HepG2 (cell line): ENCODE measurements around the gene SECTM1. TPM values are rescaled to one million over a fixed set of nuclear protein-coding genes. Genes with fewer than 3 reads are reported as not detected.

ENCODE experiments used
- ATAC-seq: fragments of 200-7000 bp; cut with Tn5 transposase; 3 replicates; pipeline ENCODE4 v1.9.1; 2020; ENCODE audit warnings: mild to moderate bottlenecking, moderate library complexity
- BruUV-seq: library from RNA; stranded (reverse); fragments of 400-500 nt; replicated peaks from 2 replicates; lab custom pipeline; 2021; lab: Mats Ljungman, UMichigan
- CTCF ChIA-PET: fragments of 300-600 bp; formaldehyde crosslinking; extraction: SDS; loops from one replicate; lab custom pipeline; 2021; ENCODE audit warnings: low total read pairs, inconsistent platforms, low intra/inter-chr PET ratio; lab: Yijun Ruan, JAX
- POLR2A ChIA-PET: fragments of 350-600 bp; sonication (Branson Sonifier 250); formaldehyde crosslinking; loops from one replicate; lab custom pipeline; 2020; ENCODE audit warnings: antibody characterized with exemption, inconsistent platforms; lab: Yijun Ruan, JAX
- DNase-seq: peaks from one replicate; pipeline ENCODE4 v3.0.0-alpha.2; 2015; ENCODE audit warnings: low spot score
- FAIRE-seq: peaks from 3 replicates; lab custom pipeline; 2011; peaks lifted over from hg19 to GRCh38; lab: Jason Lieb, UNC
- H2AFZ ChIP-seq: one replicate; pipeline ENCODE4 v1.6.1; 2011; ENCODE audit warnings: low read length, inconsistent platforms
- H3K27ac ChIP-seq: fragments of 300-600 bp; 3 replicates; pipeline ENCODE4 v1.8.0; 2011; ENCODE audit warnings: mixed run types, mild to moderate bottlenecking, mixed read lengths, low read length, inconsistent platforms; ENCODE audit not compliant: insufficient read depth; ENCODE audit errors: extremely low read length
- H3K27me3 ChIP-seq, 2 experiments: fragments of 200-600 bp in 1 of 2; 2 replicates in 1 of 2; 3 replicates in 1 of 2; pipeline versions ENCODE4 v1.6.0 to v1.8.0; 2011; ENCODE audit warnings: low read length in 2 of 2, mild to moderate bottlenecking in 2 of 2, moderate library complexity in 2 of 2, inconsistent platforms in 1 of 2; ENCODE audit not compliant: insufficient read depth in 2 of 2, control insufficient read depth in 1 of 2
- H3K36me3 ChIP-seq, 2 experiments: fragments of 200-600 bp in 1 of 2; replicated peaks in 1 of 2; 2 replicates in 1 of 2; 3 replicates in 1 of 2; pipeline versions ENCODE4 v1.5.1 to v1.8.0; 2011; ENCODE audit warnings: low read length in 2 of 2, inconsistent platforms in 1 of 2; ENCODE audit not compliant: insufficient read depth in 2 of 2, control insufficient read depth in 1 of 2
- H3K4me1 ChIP-seq: 2 replicates; pipeline ENCODE4 v1.5.1; 2012; ENCODE audit warnings: low read length, inconsistent platforms; ENCODE audit not compliant: insufficient read depth
- H3K4me2 ChIP-seq: 2 replicates; pipeline ENCODE4 v1.6.0; 2011; ENCODE audit warnings: low read depth, low read length, inconsistent platforms
- H3K4me3 ChIP-seq, 3 experiments: fragments of 200-600 bp in 1 of 3; sonication (generic), shearing (Covaris generic) in 1 of 3; replicated peaks in 1 of 3; 2 replicates each; pipeline ENCODE4 v1.5.1; 2011 to 2016; ENCODE audit warnings: low read length in 3 of 3, inconsistent platforms in 2 of 3, low read depth in 2 of 3, mild to moderate bottlenecking in 2 of 3, control low read depth in 1 of 3, mixed read lengths in 1 of 3; ENCODE audit not compliant: insufficient read depth in 1 of 3
- H3K79me2 ChIP-seq: one replicate; pipeline ENCODE4 v1.6.1; 2011; ENCODE audit warnings: low read length, inconsistent platforms; ENCODE audit not compliant: insufficient read depth
- H3K9ac ChIP-seq: 2 replicates; pipeline ENCODE4 v1.6.0; 2011; ENCODE audit warnings: mild to moderate bottlenecking, low read depth, low read length, inconsistent platforms; ENCODE audit not compliant: insufficient read depth
- H3K9me3 ChIP-seq: 2 replicates; pipeline ENCODE4 v1.5.1; 2012; ENCODE audit warnings: mild to moderate bottlenecking, low read length
- H4K20me1 ChIP-seq: 2 replicates; pipeline ENCODE4 v1.6.0; 2011; ENCODE audit warnings: inconsistent platforms, mild to moderate bottlenecking, low read length, moderate library complexity; ENCODE audit not compliant: insufficient read depth
- CERS6 ChIP-seq: sonication (generic); formaldehyde crosslinking; IDR thresholded peaks from 2 replicates; pipeline ENCODE4 v1.5.0; 2020; ENCODE audit warnings: missing genetic modification reagents
- CREM ChIP-seq, 2 experiments: sonication (generic) in 1 of 2; formaldehyde crosslinking in 1 of 2; IDR thresholded peaks; 2 replicates each; pipeline versions ENCODE4 v1.4.0 to v1.6.1; 2016 to 2020; ENCODE audit warnings: antibody characterized with exemption in 1 of 2, mild to moderate bottlenecking in 1 of 2, missing genetic modification reagents in 1 of 2
- FOXM1 ChIP-seq: sonication (generic); formaldehyde crosslinking; IDR thresholded peaks from 2 replicates; pipeline ENCODE4 v1.5.0; 2020; ENCODE audit warnings: missing genetic modification reagents
- HMG20B ChIP-seq: conservative IDR thresholded peaks from 2 replicates; pipeline ENCODE4 v1.6.1; 2016; ENCODE audit warnings: missing genetic modification reagents, missing compliant biosample characterization
- KAT8 ChIP-seq: IDR thresholded peaks from 2 replicates; pipeline ENCODE4 v1.6.1; 2016; ENCODE audit warnings: missing genetic modification reagents, missing compliant biosample characterization
- KLF11 ChIP-seq: IDR thresholded peaks from 2 replicates; pipeline ENCODE4 v1.6.1; 2016; ENCODE audit warnings: missing compliant biosample characterization
- MLLT10 ChIP-seq: sonication (generic); formaldehyde crosslinking; IDR thresholded peaks from 2 replicates; pipeline ENCODE4 v1.4.0; 2020; ENCODE audit warnings: missing genetic modification reagents
- MYPOP ChIP-seq: sonication (generic); formaldehyde crosslinking; IDR thresholded peaks from 2 replicates; pipeline ENCODE4 v1.8.1; 2023; ENCODE audit warnings: mild to moderate bottlenecking, moderate library complexity, missing genetic modification reagents
- NRL ChIP-seq: sonication (generic); formaldehyde crosslinking; IDR thresholded peaks from 2 replicates; pipeline ENCODE4 v1.5.0; 2020; ENCODE audit warnings: missing genetic modification reagents, mild to moderate bottlenecking, moderate library complexity, borderline replicate concordance
- REPIN1 ChIP-seq: sonication (generic); formaldehyde crosslinking; IDR thresholded peaks from 2 replicates; pipeline ENCODE4 v1.8.0; 2022; ENCODE audit warnings: missing genetic modification reagents, low read depth, mild to moderate bottlenecking, borderline replicate concordance
- SIN3B ChIP-seq: fragments of 150-350 bp; IDR thresholded peaks from 2 replicates; pipeline ENCODE4 v1.6.1; 2014; ENCODE audit warnings: low read length
- ZBTB39 ChIP-seq: sonication (generic); formaldehyde crosslinking; IDR thresholded peaks from 2 replicates; pipeline ENCODE4 v1.5.0; 2020; ENCODE audit warnings: missing genetic modification reagents
- ZFP36L2 ChIP-seq: sonication (generic); formaldehyde crosslinking; IDR thresholded peaks from 2 replicates; pipeline ENCODE4 v1.4.0; 2020; ENCODE audit warnings: missing genetic modification reagents
- ZHX1 ChIP-seq: sonication (generic); formaldehyde crosslinking; IDR thresholded peaks from 2 replicates; pipeline ENCODE4 v1.8.1; 2022; ENCODE audit warnings: low read depth, mild to moderate bottlenecking, missing genetic modification reagents
- ZNF468 ChIP-seq: sonication (generic); formaldehyde crosslinking; IDR thresholded peaks from 2 replicates; pipeline ENCODE4 v1.8.0; 2022; ENCODE audit warnings: mild to moderate bottlenecking, moderate library complexity, missing genetic modification reagents
- ZNF496 ChIP-seq: sonication (generic); formaldehyde crosslinking; IDR thresholded peaks from 2 replicates; pipeline ENCODE4 v1.8.1; 2023; ENCODE audit warnings: mild to moderate bottlenecking, moderate library complexity, missing genetic modification reagents; ENCODE audit not compliant: insufficient replicate concordance
- WGBS: methylation state at CpG from one replicate; pipeline ENCODE4 v1.1.6; 2017; ENCODE audit warnings: low lambda C conversion rate; 5-methylcytosine and 5-hydroxymethylcytosine counted together
- in situ Hi-C: cut with HindIII; loops from 2 replicates; pipeline ENCODE4 v1.10.0; 2017; ENCODE audit warnings: low pct_unique_long_range_greater_than_20kb; ENCODE audit not compliant: extremely low pct_ligation_motif_present
- intact Hi-C: fragments of 100-400 bp; cut with micrococcal nuclease; formaldehyde crosslinking; loops from one replicate; pipeline ENCODE4 v1.10.0; 2022; ENCODE audit not compliant: unreplicated experiment
- polyA plus RNA-seq, 8 experiments: library from polyadenylated mRNA; depleted of rRNA in 3 of 8; stranded (reverse) in 7 of 8; unstranded in 1 of 8; fragments of >200 nt; fragmentation: Illumina TruSeq in 4 of 8; extraction: Trizol in 4 of 8; gene quantifications; 2 replicates each; pipeline versions ENCODE4 v1.2.1 to v1.2.3, GENCODE V29; 2011 to 2016; ENCODE audit warnings: low read depth in 4 of 8, missing spikeins in 1 of 8, mixed read lengths in 1 of 8; ENCODE audit not compliant: insufficient read depth in 1 of 8
- total RNA-seq, 5 experiments: library from RNA; depleted of rRNA; stranded (reverse); fragments of >200 nt; fragmentation: Illumina TruSeq; extraction: Trizol; gene quantifications; 2 replicates each; pipeline ENCODE4 v1.2.3, GENCODE V29; 2016; ENCODE audit warnings: low read depth in 1 of 5

Gene SECTM1
- total and polyA plus RNA-seq, 2 of the 13 experiments (the other 11 are each of a cell fraction or from before 2014, with no cell fraction given) = 3.5 to 5.3 TPM

- intact Hi-C loops = no loop called here
- BruUV-seq = no TSS peak
- 23% methylated on average over 8 of the region's 8 CpGs for WGBS
- TF ChIP-seq MLLT10 (CRISPR knock-in tag) (no peak), FOXM1 (CRISPR knock-in tag) (no peak), CERS6 (CRISPR knock-in tag) (no peak), HMG20B (no peak), SIN3B (no peak), KLF11 (CRISPR knock-in tag) (no peak), ZNF496 (CRISPR knock-in tag) (no peak), ZBTB39 (CRISPR knock-in tag) (no peak), KAT8 (CRISPR knock-in tag) (no peak), ZHX1 (CRISPR knock-in tag) (no peak), REPIN1 (no peak), NRL (CRISPR knock-in tag) (no peak), ZFP36L2 (no peak), MYPOP (CRISPR knock-in tag) (no peak), CREM (IDR thresholded peaks at IDR 0.05) (no peak), CREM (CRISPR knock-in tag; IDR thresholded peaks at IDR 0.05) (no peak), ZNF468 (CRISPR knock-in tag) (no peak)
- no peak overlapping the region for H2AFZ ChIP-seq
- H3K36me3 ChIP-seq = no peaks in the 10 kb centered on the region
- H3K4me1 ChIP-seq = peaks cover 75% of the 10 kb centered on the region
- H3K4me2 ChIP-seq = no peak overlapping the region
- CTCF ChIA-PET = no interaction called here
- H3K4me3 ChIP-seq = no peak overlapping the region
- H3K9ac ChIP-seq = no peak overlapping the region
- FAIRE-seq (no peak), DNase-seq (no peak), ATAC-seq (no peak)
- POLR2A ChIA-PET = interaction anchor here (0.6 to 4.4 kb wide), 3 partner anchors 11 to 56 kb away, joined by 3 to 38 read pairs (median 3); partner anchors contain the start of genes CSNK1D and SLC16A3
- no peak overlapping the region for H3K27ac ChIP-seq
- no peaks in the 10 kb centered on the region for H3K9me3 ChIP-seq
- H3K79me2 ChIP-seq = no peaks in the 10 kb centered on the region
- H4K20me1 ChIP-seq = no peaks in the 10 kb centered on the region
- in situ Hi-C loops = no loop called here
- H3K27me3 ChIP-seq = peaks cover 2 to 14% of the 10 kb centered on the region in 2 experiments; a peak in 4 of 5 replicates
Measured at GRCh38 chr17:82285141-82285540, 48.4 kb downstream of the SECTM1 start.
